Body of pancreas (tissue), 4 donors: ENCODE results near the gene GPBP1L1. TPM values are rescaled to one million over a fixed set of nuclear protein-coding genes. Genes with fewer than 3 reads are reported as not detected.

Experiments
- ATAC-seq: fragments of 150-250 bp; one replicate; pipeline ENCODE4 v1.9.1; 2016
- DNase-seq, 4 donors: peaks; one replicate each; pipeline ENCODE4 v3.0.0-alpha.2; 2019
- H3K27ac ChIP-seq, 4 donors: fragments of 200-600 bp; sonication (generic); 1 replicate in 3 of 4; 2 replicates in 1 of 4; pipeline versions ENCODE4 v1.5.1 to v1.6.1; 2016 to 2019; ENCODE audit warnings: mild to moderate bottlenecking in 1 of 4, mixed read lengths in 1 of 4, moderate library complexity in 1 of 4
- H3K27me3 ChIP-seq, 2 donors: fragments of 200-600 bp; sonication (generic); one replicate each; pipeline ENCODE4 v1.6.0; 2016; ENCODE audit warnings: mild to moderate bottlenecking in 1 of 2
- H3K36me3 ChIP-seq, 2 donors: fragments of 200-600 bp; sonication (generic); replicated peaks in 1 of 2; 2 replicates each; pipeline ENCODE4 v1.5.1; 2016; ENCODE audit warnings: low read depth in 2 of 2; ENCODE audit not compliant: insufficient read depth in 1 of 2
- H3K4me1 ChIP-seq: fragments of 200-600 bp; sonication (generic); one replicate; pipeline ENCODE4 v1.6.0; 2016
- H3K4me3 ChIP-seq, 2 donors: fragments of 200-600 bp; sonication (generic); 1 replicate in 1 of 2; 2 replicates in 1 of 2; pipeline ENCODE4 v1.5.1; 2016 to 2019
- H3K9me3 ChIP-seq, 3 donors: fragments of 200-600 bp; sonication (generic); 1 replicate in 2 of 3; 2 replicates in 1 of 3; pipeline ENCODE4 v1.5.1; 2016
- CTCF ChIP-seq, 7 experiments: fragments of 450-650 bp in 4 of 7; fragments of 200-600 bp in 3 of 7; sonication (generic) in 3 of 7; IDR thresholded peaks; one replicate each; pipeline ENCODE4 v1.5.1; 2016 to 2019; ENCODE audit warnings: antibody characterized with exemption in 7 of 7
- POLR2A ChIP-seq, 3 donors: fragments of 450-650 bp; IDR thresholded peaks; one replicate each; pipeline ENCODE4 v1.6.1; 2016; ENCODE audit warnings: antibody characterized with exemption in 3 of 3, mild to moderate bottlenecking in 2 of 3
- WGBS, 2 donors: methylation state at CpG; one replicate each; pipeline ENCODE4 v1.1.5; 2017; 5-methylcytosine and 5-hydroxymethylcytosine counted together
- intact Hi-C: fragments of 100-400 bp; cut with DNase I; formaldehyde crosslinking; loops from one replicate; pipeline ENCODE4 v1.15.1; 2023
- total RNA-seq, 2 donors: library from RNA; depleted of rRNA; stranded (reverse); fragments of >200 nt; gene quantifications; one replicate each; pipeline ENCODE4 v1.1.0, GENCODE V29; 2016

GPBP1L1 gene
- total RNA-seq, 2 donors from 2014 or later: 61.0 to 90.0 TPM

GRCh38 chr1:45643978-45644377, 42.4 kb downstream of the GPBP1L1 start:
- H3K27me3 ChIP-seq: no peaks in the 10 kb centered on the region
- peak in 2 of 4 donors; percentile 37 to 55 for DNase-seq
- peaks cover 22% of the 10 kb centered on the region for H3K4me1 ChIP-seq
- H3K36me3 ChIP-seq: peaks cover 12 to 16% of the 10 kb centered on the region in 2 donors
- peak overlapping the region; percentile 51 to 84 (median 69) for H3K27ac ChIP-seq
- H3K4me3 ChIP-seq: no peak overlapping the region
- peak; percentile 90 for ATAC-seq
- TF ChIP-seq CTCF (IDR thresholded peaks at IDR 0.05): peak in 5 of 7 experiments; percentile 15 to 45 (median 36)
- TF ChIP-seq POLR2A (IDR thresholded peaks at IDR 0.05): peak in 1 of 3 donors; percentile 34
- no peaks in the 10 kb centered on the region for H3K9me3 ChIP-seq
- intact Hi-C loops: no loop called here

- no peak for ATAC-seq
- intact Hi-C loops: no loop called here
- Histone ChIP-seq H3K4me3 (no peak overlapping the region), H3K27ac (peak overlapping the region; percentile 51 to 84 (median 69)), H3K27me3 (no peaks in the 10 kb centered on the region), H3K4me1 (peaks cover 22% of the 10 kb centered on the region), H3K9me3 (no peaks in the 10 kb centered on the region), H3K36me3 (peaks cover 18 to 21% of the 10 kb centered on the region in 2 donors)
- TF ChIP-seq POLR2A (IDR thresholded peaks at IDR 0.05) (no peak), CTCF (IDR thresholded peaks at IDR 0.05) (no peak)
- no peak for DNase-seq
- 47% methylated on average over 5 of the region's 5 CpGs for WGBS, 2 donors
These were observed 43.0 kb downstream of the GPBP1L1 start for GRCh38 chr1:45643321-45643720.

- Histone ChIP-seq H3K36me3 (peaks cover 18 to 23% of the 10 kb centered on the region in 2 donors), H3K9me3 (no peaks in the 10 kb centered on the region), H3K27ac (no peak overlapping the region), H3K4me1 (peaks cover 21% of the 10 kb centered on the region), H3K4me3 (no peak overlapping the region), H3K27me3 (no peaks in the 10 kb centered on the region)
- intact Hi-C loops: no loop called here
- ATAC-seq (no peak), DNase-seq (no peak)
- no peak for TF ChIP-seq CTCF (IDR thresholded peaks at IDR 0.05)
- no peak for TF ChIP-seq POLR2A (IDR thresholded peaks at IDR 0.05)
- WGBS, 2 donors: 93% methylated on average over 1 of the region's 1 CpG
These were observed 46.0 kb downstream of the GPBP1L1 start for GRCh38 chr1:45640293-45640692.

GRCh38 chr1:45635211-45635610, 51.1 kb downstream of the GPBP1L1 start:
- H3K27me3 ChIP-seq: no peaks in the 10 kb centered on the region
- no peak overlapping the region for H3K27ac ChIP-seq
- H3K4me1 ChIP-seq: no peaks in the 10 kb centered on the region
- H3K9me3 ChIP-seq: no peaks in the 10 kb centered on the region
- WGBS, 2 donors: 11 to 23% methylated on average over 1 of the region's 1 CpG
- H3K36me3 ChIP-seq: peaks cover 24 to 45% of the 10 kb centered on the region in 2 donors
- no peak overlapping the region for H3K4me3 ChIP-seq
- no peak for ATAC-seq
- intact Hi-C loops: no loop called here
- no peak for TF ChIP-seq CTCF (IDR thresholded peaks at IDR 0.05)
- no peak for TF ChIP-seq POLR2A (IDR thresholded peaks at IDR 0.05)
- no peak for DNase-seq

- Histone ChIP-seq H3K27me3 (no peaks in the 10 kb centered on the region), H3K27ac (no peak overlapping the region), H3K4me1 (no peaks in the 10 kb centered on the region), H3K9me3 (no peaks in the 10 kb centered on the region), H3K4me3 (no peak overlapping the region), H3K36me3 (peaks cover 30 to 51% of the 10 kb centered on the region in 2 donors)
- intact Hi-C loops: no loop called here
- 86 to 100% methylated on average over 1 of the region's 1 CpG for WGBS, 2 donors
- ATAC-seq (no peak), DNase-seq (no peak)
- TF ChIP-seq CTCF (IDR thresholded peaks at IDR 0.05): no peak
- TF ChIP-seq POLR2A (IDR thresholded peaks at IDR 0.05): no peak
These were observed 55.9 kb downstream of the GPBP1L1 start for GRCh38 chr1:45630429-45630828.
